Body of pancreas (tissue), 4 donors: Measurements from ENCODE around the gene LRRC10B. TPM values are rescaled to one million over a fixed set of nuclear protein-coding genes. Genes with fewer than 3 reads are reported as not detected.

Experiments
- ATAC-seq: fragments of 150-250 bp; one replicate; pipeline ENCODE4 v1.9.1; 2016
- DNase-seq, 4 donors: peaks; one replicate each; pipeline ENCODE4 v3.0.0-alpha.2; 2019
- H3K27ac ChIP-seq, 4 donors: fragments of 200-600 bp; sonication (generic); 1 replicate in 3 of 4; 2 replicates in 1 of 4; pipeline versions ENCODE4 v1.5.1 to v1.6.1; 2016 to 2019; ENCODE audit warnings: mild to moderate bottlenecking in 1 of 4, mixed read lengths in 1 of 4, moderate library complexity in 1 of 4
- H3K27me3 ChIP-seq, 2 donors: fragments of 200-600 bp; sonication (generic); one replicate each; pipeline ENCODE4 v1.6.0; 2016; ENCODE audit warnings: mild to moderate bottlenecking in 1 of 2
- H3K36me3 ChIP-seq, 2 donors: fragments of 200-600 bp; sonication (generic); replicated peaks in 1 of 2; 2 replicates each; pipeline ENCODE4 v1.5.1; 2016; ENCODE audit warnings: low read depth in 2 of 2; ENCODE audit not compliant: insufficient read depth in 1 of 2
- H3K4me1 ChIP-seq: fragments of 200-600 bp; sonication (generic); one replicate; pipeline ENCODE4 v1.6.0; 2016
- H3K4me3 ChIP-seq, 2 donors: fragments of 200-600 bp; sonication (generic); 1 replicate in 1 of 2; 2 replicates in 1 of 2; pipeline ENCODE4 v1.5.1; 2016 to 2019
- H3K9me3 ChIP-seq, 3 donors: fragments of 200-600 bp; sonication (generic); 1 replicate in 2 of 3; 2 replicates in 1 of 3; pipeline ENCODE4 v1.5.1; 2016
- POLR2A ChIP-seq, 3 donors: fragments of 450-650 bp; IDR thresholded peaks; one replicate each; pipeline ENCODE4 v1.6.1; 2016; ENCODE audit warnings: antibody characterized with exemption in 3 of 3, mild to moderate bottlenecking in 2 of 3
- WGBS, 2 donors: methylation state at CpG; one replicate each; pipeline ENCODE4 v1.1.5; 2017; 5-methylcytosine and 5-hydroxymethylcytosine counted together
- intact Hi-C: fragments of 100-400 bp; cut with DNase I; formaldehyde crosslinking; loops from one replicate; pipeline ENCODE4 v1.15.1; 2023
- total RNA-seq, 2 donors: library from RNA; depleted of rRNA; stranded (reverse); fragments of >200 nt; gene quantifications; one replicate each; pipeline ENCODE4 v1.1.0, GENCODE V29; 2016
- TF ChIP-seq, protein P1 (sequence below), 7 experiments: fragments of 450-650 bp in 4 of 7; fragments of 200-600 bp in 3 of 7; sonication (generic) in 3 of 7; IDR thresholded peaks; one replicate each; pipeline ENCODE4 v1.5.1; 2016 to 2019; ENCODE audit warnings: antibody characterized with exemption in 7 of 7

LRRC10B gene
- total RNA-seq, 2 donors from 2014 or later, result 1.6 to 2.9 TPM

DNA sequence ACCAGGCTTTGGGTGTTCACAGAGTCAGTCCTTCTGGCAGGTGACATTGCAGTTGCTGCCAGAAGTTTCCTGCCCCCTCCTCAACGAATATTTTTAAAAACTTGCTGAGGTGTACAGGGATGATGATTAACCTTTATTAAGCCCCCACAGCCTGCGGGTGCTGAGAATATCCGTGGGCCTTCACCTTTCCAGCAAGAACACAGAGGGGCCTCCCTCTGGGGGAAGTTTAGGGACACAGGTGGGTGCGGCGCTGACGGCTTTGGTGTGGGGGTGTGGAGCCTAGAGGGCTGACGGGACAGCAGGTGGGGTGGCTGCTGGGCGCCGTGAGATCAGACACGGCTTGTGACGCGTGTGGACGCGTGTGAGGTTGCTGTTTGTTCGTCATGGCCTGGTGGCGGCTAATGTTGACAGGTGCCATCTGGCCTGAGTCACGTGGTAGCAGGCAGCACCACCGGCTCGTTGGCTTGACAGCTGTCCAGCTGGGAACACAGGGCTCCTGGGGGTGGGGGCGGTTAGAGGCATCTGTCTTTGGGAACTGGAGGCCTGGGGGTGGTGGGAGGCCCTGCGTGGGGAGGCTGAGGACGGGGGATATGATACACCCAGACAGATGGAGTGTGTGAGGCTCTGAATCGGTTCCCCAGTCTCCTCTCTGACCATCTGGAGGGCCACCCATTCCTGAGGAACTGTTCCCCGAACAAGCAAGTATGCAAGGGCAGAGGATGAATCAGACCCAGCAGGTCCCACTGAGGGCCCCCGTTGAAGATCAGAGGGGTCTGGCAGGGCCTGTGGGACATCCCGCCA is 12.5 kb upstream of the LRRC10B start:
- Histone ChIP-seq H3K27ac (no peak overlapping the region), H3K4me3 (no peak overlapping the region), H3K4me1 (no peaks in the 10 kb centered on the region), H3K36me3 (no peaks in the 10 kb centered on the region), H3K27me3 (no peaks in the 10 kb centered on the region), H3K9me3 (no peaks in the 10 kb centered on the region)
- ATAC-seq (peak; percentile 33), DNase-seq (peak in 3 of 4 donors; percentile 38 to 54 (median 52))
- TF ChIP-seq, protein P1, sequence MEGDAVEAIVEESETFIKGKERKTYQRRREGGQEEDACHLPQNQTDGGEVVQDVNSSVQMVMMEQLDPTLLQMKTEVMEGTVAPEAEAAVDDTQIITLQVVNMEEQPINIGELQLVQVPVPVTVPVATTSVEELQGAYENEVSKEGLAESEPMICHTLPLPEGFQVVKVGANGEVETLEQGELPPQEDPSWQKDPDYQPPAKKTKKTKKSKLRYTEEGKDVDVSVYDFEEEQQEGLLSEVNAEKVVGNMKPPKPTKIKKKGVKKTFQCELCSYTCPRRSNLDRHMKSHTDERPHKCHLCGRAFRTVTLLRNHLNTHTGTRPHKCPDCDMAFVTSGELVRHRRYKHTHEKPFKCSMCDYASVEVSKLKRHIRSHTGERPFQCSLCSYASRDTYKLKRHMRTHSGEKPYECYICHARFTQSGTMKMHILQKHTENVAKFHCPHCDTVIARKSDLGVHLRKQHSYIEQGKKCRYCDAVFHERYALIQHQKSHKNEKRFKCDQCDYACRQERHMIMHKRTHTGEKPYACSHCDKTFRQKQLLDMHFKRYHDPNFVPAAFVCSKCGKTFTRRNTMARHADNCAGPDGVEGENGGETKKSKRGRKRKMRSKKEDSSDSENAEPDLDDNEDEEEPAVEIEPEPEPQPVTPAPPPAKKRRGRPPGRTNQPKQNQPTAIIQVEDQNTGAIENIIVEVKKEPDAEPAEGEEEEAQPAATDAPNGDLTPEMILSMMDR (IDR thresholded peaks at IDR 0.05), result no peak
- no peak for TF ChIP-seq POLR2A (IDR thresholded peaks at IDR 0.05)
- intact Hi-C loops, result no loop called here
- 51 to 66% methylated on average over 17 to 25 of the region's 26 CpGs for WGBS, 2 donors

DNA sequence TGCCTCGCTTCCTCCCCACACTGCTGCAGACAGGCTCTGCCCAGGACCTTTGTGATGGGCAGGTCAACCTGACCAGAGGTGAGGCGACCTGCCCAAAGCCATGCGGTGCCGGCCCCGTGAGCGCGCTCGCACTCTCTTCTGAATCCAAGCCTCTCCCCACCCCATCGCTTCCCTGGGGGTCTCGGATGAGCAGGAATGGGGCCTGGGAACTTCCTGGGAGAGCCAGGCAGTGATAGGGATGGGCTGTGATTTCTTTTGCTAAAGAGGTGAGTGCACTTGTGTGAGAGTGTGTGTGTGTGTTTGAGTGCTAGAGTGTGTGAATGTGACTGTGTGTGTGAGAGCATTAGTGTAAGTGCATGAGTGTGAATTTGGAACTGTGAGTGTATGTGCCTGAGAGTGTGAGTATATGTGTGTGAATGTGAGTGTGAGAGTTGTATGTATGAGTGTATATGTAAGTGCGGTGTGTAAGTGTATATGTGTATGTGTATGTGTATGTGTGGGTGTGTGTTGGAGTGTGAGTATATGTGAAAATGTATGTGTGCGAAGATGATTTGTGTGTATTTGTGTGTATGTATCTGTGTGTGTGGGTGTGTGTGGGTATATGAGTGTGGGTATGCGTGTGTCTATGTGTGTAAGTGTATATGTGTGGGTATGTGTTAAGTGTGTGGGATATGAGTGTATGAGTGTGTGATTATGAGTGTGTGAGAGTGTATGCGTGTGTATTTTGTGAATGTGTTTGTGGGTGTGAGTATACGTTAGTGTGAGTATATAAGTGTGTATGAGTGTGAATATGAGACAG is 11.7 kb upstream of the LRRC10B start:
- TF ChIP-seq POLR2A (IDR thresholded peaks at IDR 0.05), result no peak
- TF ChIP-seq, protein P1 (IDR thresholded peaks at IDR 0.05), result no peak
- no peaks in the 10 kb centered on the region for H3K27me3 ChIP-seq
- no peaks in the 10 kb centered on the region for H3K4me1 ChIP-seq
- no peak for DNase-seq
- no peaks in the 10 kb centered on the region for H3K9me3 ChIP-seq
- H3K27ac ChIP-seq, result no peak overlapping the region
- no peak for ATAC-seq
- H3K36me3 ChIP-seq, result no peaks in the 10 kb centered on the region
- intact Hi-C loops, result no loop called here
- no peak overlapping the region for H3K4me3 ChIP-seq
- WGBS, 2 donors, result 91% methylated on average over 14 to 15 of the region's 15 CpGs

DNA sequence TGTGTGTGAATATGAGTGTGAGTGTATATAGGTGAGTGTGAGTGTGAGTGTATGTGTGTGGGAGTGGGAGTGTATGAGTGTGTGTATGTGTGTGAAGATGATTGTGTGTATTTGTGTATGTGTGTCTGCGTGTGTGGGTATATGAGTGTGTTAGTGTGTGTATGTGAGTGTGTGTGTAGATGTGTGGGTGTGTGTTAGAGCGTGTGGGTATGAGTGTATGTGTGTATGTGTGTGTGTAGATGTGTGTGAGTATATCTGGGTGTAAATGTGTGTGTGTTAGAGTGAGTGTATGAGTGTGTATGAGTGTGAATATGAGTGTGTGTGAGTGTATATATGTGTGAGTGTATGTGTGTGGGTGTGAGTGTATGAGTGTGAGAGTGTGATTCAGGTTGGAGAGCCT is 11.1 kb upstream of the LRRC10B start:
- 68 to 78% methylated on average over 2 of the region's 2 CpGs for WGBS, 2 donors
- H3K27ac ChIP-seq, result no peak overlapping the region
- no peaks in the 10 kb centered on the region for H3K36me3 ChIP-seq
- H3K4me3 ChIP-seq, result no peak overlapping the region
- ATAC-seq, result no peak
- intact Hi-C loops, result no loop called here
- TF ChIP-seq, protein P1 (IDR thresholded peaks at IDR 0.05), result no peak
- H3K4me1 ChIP-seq, result no peaks in the 10 kb centered on the region
- H3K27me3 ChIP-seq, result no peaks in the 10 kb centered on the region
- DNase-seq, result no peak
- no peaks in the 10 kb centered on the region for H3K9me3 ChIP-seq

DNA sequence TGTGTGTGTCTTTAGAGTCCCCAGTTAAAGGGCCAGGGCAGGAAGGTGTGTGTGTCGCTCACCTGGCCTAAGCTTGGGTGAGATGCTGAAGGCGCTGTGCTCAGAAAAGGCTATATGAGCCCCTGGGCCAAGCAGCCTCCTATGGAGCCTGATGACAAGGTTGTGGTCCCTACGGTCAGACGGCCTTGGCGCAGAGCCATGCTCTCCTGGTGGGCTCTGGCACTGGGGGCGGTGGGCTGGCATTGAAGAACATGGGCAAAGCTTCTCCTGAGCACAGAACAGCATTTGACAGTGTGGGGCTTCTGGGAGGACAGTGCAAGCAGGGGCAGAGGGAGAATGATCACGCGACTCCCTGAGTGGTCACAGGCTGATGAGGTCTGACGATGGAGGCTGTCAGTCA is 10.7 kb upstream of the LRRC10B start:
- Histone ChIP-seq H3K4me3 (no peak overlapping the region), H3K27ac (no peak overlapping the region), H3K4me1 (no peaks in the 10 kb centered on the region), H3K27me3 (no peaks in the 10 kb centered on the region), H3K9me3 (no peaks in the 10 kb centered on the region), H3K36me3 (no peaks in the 10 kb centered on the region)
- DNase-seq, result no peak
- ATAC-seq, result no peak
- no peak for TF ChIP-seq POLR2A (IDR thresholded peaks at IDR 0.05)
- TF ChIP-seq, protein P1 (IDR thresholded peaks at IDR 0.05), result no peak
- 73 to 80% methylated on average over 6 to 9 of the region's 9 CpGs for WGBS, 2 donors
- intact Hi-C loops, result no loop called here
